GM18873 (cell line): ENCODE results near the gene ELMO3.

ENCODE experiments used
- ATAC-seq: cut with Tn5 transposase; IDR thresholded peaks from one replicate; pipeline ENCODE4 v1.9.1; 2021; ENCODE audit warnings: mild to moderate bottlenecking, moderate library complexity, moderate number of reproducible peaks; ENCODE audit not compliant: unreplicated experiment, low FRiP score

The ELMO3 gene, protein sequence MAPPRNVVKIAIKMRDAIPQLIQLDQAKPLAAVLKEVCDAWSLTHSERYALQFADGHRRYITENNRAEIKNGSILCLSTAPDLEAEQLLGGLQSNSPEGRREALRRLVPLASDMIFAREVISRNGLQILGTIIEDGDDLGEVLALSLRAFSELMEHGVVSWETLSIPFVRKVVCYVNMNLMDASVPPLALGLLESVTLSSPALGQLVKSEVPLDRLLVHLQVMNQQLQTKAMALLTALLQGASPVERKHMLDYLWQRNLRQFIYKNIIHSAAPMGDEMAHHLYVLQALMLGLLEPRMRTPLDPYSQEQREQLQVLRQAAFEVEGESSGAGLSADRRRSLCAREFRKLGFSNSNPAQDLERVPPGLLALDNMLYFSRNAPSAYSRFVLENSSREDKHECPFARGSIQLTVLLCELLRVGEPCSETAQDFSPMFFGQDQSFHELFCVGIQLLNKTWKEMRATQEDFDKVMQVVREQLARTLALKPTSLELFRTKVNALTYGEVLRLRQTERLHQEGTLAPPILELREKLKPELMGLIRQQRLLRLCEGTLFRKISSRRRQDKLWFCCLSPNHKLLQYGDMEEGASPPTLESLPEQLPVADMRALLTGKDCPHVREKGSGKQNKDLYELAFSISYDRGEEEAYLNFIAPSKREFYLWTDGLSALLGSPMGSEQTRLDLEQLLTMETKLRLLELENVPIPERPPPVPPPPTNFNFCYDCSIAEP

DNA sequence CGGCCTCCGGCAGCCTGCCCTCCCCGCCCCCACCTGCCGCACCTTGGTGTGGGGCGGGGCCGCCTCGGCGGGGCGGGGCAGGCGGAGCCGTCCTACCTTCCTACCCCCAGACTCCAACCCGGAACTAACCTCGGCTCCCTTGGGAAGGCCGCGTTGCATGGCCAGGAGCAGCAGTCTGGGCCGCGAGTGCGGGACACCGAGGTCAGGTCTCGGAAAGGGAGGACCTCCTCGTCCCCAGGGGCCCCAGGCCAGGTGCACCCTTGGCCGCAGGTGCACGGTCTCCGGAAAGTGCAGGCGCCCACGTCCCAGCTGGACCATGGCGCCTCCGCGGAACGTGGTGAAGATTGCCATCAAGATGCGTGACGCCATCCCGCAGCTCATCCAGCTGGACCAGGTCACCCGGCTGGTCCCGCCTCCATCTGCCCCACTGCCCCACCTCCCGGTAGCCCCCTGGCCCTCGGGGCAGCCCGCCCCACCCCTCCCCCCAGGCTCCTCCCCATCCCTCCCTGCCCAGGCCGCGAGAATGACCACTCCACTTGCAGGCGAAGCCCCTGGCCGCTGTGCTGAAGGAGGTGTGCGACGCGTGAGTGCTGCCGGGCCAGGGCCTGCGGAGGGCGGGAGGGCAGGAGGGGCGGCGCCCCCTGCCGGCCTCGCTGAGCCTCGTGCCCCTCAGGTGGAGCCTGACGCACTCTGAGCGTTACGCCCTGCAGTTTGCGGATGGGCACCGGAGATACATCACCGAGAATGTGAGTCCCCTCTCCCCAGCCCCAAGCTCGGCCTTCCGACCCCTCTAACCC lies at the start of gene ELMO3:
Gene ELMO3, plus strand, starts transcription at position 121 of the 797 bp plus-strand sequence. Its CDS starts 196 bp downstream, at position 317.
- ATAC-seq: no peak

DNA sequence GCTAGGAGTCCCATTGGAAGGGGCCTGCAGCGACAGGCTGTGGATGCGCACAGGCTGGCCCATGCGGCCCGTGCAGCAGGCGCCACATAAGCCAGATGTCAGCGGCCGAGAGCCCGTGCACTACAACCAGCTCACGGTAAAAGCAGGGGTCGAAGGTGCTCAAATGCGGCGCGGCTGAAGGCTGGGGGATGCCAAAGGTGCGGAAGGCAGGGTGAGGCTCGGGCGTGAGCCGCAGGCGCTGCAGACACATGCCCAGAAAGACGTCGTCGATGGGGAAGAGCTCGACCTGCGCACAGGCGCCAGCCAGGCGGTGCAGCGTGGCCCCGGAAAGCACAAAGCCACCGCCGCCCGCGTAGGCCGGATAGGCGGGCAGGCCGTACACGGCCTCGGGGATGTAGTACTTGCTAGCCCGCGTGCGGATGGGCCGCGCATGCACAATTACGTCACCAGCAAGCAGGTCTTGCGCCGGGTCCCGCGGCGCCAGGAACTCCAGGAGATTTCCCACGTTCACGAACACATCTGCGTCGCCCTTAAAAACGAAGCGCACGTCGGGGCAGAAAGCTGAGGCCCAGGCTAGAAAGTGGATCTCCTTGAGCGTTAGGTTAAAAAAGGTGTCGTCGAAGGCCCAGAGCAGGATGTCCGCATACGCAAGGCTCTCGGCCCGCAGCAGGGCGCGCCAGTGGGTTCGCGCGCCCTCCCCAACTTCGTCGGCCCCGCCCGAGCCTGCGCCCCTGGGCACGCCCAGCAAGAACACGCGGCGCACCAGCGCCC lies 49.5 kb upstream of the ELMO3 start:
- no peak for ATAC-seq

DNA sequence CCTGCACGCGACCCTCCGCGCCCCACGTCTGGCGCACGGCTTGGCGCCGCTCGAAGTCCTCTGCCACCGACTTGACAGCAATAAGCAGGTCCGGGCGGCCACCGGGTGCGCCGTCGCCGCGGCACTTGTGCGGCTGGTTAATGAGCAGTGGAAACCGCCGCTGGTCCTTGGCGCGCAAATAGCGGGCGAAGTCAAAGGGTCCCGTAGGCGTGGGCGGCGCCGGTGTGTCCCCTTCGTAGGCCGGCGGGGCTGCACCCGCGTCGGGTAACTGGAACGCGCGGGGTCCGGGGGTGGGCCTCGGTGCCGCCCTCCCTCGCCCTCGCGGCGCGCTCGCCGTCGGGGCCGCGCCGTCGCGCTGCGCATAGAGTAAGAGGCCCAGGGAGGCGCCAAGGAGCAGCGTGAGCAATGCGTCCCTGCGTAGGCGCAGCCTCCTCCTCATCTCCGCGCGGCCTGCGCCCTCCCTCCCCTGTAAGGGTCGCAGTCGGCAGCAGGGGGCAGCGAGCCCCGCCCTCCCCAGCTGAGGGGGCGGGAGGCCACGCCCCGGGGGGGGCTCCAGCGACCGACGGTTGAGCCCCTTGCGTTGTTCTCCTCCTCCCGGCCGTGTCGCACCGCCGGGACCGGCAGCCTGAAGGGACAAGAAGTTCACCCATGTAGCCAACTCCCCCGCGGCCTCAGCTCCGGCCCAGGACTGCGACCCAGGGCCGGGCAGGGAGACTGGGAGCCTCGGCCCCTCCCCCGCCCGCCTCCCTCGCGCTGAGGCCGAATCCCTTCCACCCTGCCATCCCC lies 48.7 kb upstream of the ELMO3 start:
- ATAC-seq: no peak

DNA sequence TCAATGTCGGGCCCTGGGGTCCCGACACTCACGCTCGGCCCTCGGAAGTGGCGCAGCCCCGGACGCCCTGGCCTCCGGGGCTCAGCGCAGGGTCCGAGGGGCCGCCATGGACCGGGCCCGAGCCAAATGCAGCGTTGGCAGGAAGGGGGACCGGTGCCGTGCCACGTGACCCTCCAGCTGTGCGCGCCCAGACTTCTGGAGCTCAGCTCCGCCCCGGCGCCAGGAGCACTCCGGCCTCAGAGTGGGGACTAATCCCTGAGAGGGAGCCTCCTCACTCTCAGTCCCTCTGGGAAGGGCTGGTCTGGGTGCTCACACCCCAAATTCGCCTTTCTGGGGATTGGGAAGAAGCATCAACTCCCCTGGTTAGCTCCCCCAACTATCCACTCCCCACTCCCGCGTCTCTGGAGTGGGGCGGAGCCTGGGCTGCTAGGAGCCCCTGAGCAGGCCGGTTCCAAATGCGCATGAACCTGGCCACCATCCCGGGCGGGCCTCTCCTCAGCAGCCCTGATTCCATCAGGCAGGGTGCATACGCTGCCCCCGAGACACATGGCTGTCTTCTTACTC lies 48.0 kb upstream of the ELMO3 start, which contains the start of gene B3GNT9:
Gene B3GNT9, minus strand, starts transcription at position 166 of the 564 bp plus-strand sequence. CDS start 513 bp downstream, outside the sequence.
- no peak for ATAC-seq

DNA sequence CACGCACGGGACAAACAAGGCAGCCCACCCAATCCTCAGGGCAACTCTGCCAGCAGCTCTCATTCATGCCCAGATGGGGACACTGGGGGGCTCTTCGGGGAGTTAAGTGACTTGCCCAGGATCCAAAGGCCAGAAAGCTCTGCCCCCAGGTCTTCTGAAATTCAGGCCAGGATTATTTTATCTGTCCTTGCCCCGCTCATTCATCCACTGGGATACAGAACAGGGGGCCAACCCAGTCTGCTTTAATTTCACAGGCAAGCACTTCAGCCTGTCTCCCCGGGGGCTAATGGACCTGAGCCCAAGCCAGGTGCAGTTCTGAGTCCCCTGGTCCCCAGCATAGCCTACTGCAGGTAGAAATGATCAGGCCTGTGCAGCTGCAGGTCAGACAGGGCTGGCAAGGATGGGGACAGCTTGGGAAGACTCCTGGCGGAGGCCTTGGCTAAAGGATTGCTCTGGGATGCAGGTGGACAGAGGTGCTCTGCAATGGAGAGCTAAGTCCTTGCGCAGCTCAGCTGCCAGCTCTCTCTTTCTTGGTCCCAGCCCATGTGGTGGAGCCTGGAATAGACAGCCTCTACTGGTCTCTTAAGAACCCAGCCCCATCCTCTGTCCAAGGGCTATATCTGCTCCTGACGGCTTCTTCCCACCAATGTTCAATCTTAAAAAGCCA lies 47.4 kb upstream of the ELMO3 start:
- no peak for ATAC-seq

DNA sequence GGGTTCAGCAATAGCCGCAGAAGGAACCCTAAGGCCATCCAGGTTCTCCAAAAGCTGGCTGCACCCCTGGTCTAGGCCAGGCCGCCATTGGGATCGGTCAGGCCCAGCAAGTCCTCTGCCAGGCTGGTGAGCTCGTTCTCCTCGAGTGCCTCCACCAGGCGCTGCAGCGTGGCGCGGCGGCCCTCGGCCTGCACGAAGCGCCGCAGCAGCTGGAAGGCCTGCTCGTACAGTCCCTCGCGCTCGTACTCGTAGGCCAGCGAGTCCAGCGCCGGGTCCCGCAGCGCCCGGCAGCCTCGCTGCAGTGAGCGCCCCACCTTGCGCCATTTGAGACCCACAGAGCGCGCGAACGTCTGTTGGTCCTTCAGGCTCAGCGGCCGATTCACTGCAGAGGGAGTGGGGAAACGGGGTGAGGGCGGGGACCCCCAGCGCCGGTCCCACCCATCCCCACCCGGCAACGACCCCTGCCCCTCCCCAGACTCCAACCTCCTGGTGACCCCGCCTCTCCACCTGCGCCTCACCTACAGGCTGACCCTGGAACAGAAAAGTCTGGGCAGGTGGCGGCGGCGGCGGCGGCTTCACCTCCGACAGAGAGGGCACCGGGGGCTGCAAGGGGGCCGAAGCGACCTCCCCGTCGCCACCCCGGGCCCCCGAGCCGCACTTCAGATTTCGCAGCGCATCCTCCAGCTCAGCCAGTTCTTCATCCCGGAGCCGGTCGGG lies 44.2 kb upstream of the ELMO3 start:
- no peak for ATAC-seq

DNA sequence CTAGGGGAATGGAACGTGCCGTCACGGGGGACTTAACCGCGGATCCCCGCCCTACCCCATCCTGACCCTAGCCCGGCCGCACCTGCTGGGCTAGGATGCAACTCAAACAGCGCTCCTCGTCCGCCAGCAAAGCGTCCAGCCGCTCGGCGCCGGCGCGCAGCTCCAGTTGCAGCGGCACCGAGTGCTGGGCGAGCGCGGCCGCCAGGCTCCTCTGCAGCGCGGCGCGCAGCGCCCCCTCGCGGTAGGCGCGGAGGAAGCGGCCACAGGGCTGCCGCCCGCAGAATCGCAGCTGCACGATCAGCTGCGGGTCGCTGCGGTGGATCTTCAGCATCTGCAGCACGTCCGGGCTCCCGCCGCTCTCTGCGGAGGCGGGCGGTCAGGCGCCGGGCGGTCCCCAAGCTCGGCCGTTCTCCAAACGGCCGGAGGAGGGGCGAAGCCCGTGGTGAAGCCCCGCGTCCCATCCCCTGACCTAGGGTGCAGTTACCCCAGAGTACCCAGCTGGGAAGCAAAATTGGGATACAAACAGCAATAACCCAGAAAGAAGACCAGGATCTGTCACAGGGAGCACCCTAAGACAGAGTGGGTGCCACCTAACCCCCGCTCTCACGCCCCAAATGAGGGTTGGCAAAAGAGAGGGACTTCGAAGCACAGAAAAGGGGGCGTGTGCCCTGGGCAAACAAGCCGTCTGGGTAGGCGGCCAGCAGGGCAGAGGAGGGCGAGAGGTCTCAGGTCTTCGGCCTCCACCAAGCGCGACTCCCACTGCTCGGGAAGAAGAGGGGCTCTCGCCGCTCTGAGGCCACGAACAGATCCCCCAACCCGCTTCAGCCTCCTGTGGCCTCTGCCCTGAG lies 43.4 kb upstream of the ELMO3 start:
- ATAC-seq: no peak

DNA sequence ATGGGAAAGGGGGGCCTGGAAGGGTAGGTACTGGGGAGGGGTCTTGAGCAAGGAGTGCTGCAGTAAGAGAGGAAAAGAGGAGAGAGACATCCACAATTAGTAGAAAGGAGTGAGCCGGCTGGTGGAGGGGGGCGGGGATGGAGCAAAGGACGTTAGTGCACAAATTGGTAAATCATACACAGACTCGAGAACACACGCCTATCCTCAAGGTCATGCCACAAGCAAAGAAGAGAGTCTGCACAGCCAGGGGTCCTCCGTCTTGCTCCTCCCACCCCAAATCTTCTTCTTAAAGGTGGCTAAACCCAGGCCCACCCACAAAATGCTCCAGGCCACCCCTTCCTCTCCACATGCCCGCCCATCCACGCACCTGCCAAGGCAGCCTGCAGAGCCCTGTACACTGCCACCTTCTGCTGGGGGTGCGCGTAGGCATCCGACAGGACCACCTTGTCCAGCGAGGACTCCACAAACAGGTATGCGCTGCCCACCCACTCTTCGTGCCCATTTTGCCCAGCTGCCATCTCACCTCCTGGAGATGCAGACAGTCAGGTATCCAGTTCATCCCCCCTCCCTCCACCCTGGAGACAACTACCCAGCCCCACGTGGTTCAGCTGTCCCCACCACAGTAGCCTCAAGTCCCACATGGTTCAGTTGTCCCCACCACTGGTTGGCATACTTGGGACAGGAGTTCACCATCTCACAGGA lies 42.6 kb upstream of the ELMO3 start:
- no peak for ATAC-seq

DNA sequence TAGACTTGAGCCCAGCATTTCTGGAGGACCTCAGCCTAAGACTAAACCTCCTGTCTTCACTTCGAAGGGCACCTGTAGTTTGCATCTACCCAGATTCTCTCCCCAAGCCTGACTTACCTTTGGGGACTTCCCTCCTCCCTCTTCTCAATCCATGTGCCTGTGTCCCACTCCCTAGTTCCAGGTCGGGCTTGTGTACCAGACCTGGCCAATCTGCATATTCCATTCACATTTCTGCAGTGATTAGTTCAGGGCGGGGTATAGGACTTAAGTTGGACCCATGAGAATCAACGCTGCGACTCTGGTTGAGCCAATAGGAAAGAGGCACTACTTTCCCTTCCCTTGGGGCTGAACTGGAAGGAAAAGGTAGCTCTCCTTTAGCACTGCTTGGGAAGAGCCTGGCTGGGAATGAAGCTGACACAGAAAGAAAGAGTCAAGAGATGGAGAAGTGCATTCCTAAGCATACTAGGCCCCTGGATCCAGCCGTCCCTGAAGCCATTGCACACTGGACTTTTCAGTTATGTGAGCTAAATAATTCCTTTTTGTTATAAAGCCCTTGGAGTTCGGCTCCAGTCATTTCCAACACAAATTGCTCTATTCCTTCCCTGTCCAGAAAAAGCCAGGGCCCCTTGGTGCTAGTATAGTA lies 41.7 kb upstream of the ELMO3 start:
- no peak for ATAC-seq

DNA sequence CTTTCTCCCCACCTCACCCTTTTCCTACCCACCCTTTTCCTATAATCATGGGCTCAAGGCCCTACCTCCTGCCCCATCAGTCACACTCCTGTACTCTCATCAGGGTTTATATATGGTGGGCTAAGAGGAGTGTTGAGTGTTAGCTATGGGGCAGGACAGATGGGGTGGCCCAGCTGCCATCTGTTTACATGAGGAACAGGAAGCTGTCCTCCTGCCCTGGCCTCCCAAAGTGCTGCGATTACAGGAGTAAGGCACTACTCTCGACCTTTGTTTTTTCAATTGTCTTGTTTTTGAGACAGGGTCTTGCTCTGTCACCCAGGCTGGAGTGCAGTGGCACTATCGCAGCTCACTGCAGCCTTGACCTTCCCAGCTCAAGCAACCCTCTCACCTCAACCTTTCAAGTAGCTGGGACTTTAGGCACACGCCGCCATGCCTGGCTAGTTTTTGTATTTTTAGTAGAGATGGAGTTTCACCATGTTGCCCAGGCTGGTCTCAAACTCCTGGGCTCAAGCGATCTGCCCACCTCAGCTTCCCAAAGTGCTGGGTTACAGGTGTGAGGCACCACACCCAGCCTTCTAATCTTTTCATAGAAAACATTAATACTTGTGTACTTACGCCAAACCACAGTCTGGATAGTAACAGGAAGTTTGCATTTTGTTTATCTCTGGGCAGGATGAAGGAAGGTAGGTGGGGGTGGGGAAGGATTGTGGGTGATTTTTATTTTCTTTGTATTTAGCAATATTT lies 40.9 kb upstream of the ELMO3 start:
- ATAC-seq: no peak

DNA sequence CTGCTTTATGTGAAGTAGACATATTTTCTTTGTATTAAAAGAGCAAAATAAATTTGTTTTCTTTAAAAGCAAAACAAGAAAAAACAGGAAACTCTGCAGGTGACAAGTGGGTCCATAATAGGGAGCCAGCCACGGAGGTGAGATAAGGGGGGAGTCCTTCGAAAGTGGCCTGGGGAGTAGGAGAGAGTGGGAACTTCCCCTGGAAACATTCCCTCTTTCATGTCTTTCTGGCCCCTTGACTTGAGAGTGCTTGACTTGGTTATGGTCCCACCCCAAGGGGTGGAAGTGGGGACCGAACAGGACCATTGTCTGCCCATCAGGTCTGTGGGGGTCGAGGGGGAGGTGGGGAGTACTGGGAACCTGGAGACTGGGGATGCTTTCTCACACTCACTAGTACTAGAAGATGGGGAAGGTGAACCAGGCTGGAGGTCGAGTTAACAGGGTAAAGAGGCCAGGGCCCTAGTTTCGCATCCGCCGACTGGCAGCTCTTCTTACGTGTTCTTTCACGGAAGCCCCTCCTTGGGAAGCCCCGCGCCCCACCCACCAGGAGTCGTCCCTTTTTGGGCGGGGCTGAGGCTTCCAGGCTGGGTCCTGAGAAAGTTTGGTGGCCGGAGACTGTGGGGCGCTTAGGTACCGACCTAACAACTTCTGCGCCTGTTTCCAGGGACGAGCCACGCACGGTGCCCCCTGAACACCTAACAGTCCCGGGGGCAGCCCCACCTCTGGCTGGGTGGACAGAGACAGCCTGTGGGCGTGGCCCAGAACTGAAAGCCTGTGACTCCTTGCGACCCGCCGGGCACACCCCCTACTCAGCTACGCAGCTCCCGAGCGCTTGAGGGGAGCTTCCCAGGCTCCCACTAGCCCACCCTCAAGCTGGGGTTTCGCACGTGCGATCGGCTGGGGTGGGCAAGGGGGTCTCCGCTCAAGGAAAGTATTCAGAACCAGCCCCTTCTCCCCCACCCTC lies 40.0 kb upstream of the ELMO3 start:
- ATAC-seq: peak; percentile 46

DNA sequence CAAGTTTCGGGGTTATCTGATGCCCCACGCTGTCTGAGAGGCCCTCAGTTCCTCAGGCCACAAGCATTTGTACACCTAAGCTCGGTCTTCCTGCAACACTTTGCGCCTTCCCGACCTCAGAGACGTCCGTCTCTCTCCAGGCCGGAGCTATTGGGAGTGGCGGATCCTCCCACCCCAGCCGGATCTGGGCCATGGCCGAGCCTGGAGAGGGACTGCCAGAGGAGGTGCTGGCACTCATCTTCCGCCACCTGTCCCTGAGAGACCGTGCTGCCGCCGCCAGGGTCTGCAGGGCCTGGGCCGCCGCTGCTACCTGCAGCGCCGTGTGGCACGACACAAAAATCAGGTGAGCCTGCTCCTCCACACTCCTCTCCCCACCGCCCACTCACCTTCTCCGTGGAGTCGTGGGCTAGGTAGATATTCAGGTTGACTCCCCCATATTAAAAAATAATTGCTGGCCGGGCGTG lies 37.3 kb upstream of the ELMO3 start:
- ATAC-seq: no peak

DNA sequence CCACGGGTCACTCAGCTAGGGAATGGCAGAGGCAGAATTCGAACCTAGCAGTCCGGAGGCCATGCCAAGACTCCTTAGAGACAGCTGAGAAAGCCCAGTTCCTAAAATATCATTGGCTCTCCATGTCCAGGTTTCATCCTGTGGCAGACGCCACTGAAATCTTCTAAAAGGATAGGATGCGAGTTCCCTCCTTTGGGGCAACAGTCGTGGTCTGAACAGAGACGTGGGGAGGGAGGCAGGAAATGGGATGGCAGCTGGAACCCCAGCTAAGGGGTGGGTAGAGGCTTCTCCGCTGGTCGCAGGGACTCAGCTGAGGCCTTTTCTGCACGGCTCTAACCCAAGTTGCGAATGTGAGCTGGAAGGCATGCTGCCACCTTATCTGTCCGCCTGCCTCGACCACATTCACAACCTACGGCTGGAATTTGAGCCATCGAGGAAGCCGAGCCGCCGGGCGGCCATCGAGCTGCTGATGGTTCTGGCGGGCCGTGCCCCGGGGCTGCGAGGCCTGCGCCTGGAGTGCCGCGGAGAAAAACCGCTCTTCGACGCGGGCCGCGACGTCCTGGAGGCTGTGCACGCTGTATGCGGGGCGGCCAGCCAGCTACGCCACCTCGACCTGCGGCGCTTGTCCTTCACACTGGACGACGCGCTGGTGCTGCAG lies 36.3 kb upstream of the ELMO3 start:
- no peak for ATAC-seq
